Tongue (tissue), 2 donors: ENCODE results near the gene SLC13A4. TPM values are rescaled to one million over a fixed set of nuclear protein-coding genes. Genes with fewer than 3 reads are reported as not detected.
"Not testable (repeated sequence)": the region's sequence is repeated elsewhere in the genome, so short reads cannot be mapped to it uniquely, and the experiment has no call there.

ENCODE experiments used
- DNase-seq: peaks from one replicate; pipeline ENCODE4 v3.0.0-alpha.2; 2015
- total RNA-seq: library from RNA; depleted of rRNA; stranded (reverse); fragments of >200 nt; gene quantifications from one replicate; pipeline ENCODE4 v1.2.3, GENCODE V29; 2014

The SLC13A4 gene
- not detected for total RNA-seq

GRCh38 chr7:135728136-135728669 is at the start of gene SLC13A4:
SLC13A4 (minus strand) TSS chr7:135728186; CDS start chr7:135727496, 690 bp downstream.
- no peak for DNase-seq

- not testable (repeated sequence) for DNase-seq
Measured at GRCh38 chr7:135775915-135776314, 47.9 kb upstream of the SLC13A4 start.

- DNase-seq: no peak
Measured at GRCh38 chr7:135775230-135775629, 47.2 kb upstream of the SLC13A4 start.

GRCh38 chr7:135774284-135774683 is 46.3 kb upstream of the SLC13A4 start:
- peak; percentile 69 for DNase-seq

GRCh38 chr7:135773464-135773863 is 45.5 kb upstream of the SLC13A4 start:
- peak; percentile 71 for DNase-seq

- no peak for DNase-seq
Measured at GRCh38 chr7:135772639-135773222, 44.7 kb upstream of the SLC13A4 start.

- DNase-seq: no peak
Measured at GRCh38 chr7:135771961-135772638, 44.1 kb upstream of the SLC13A4 start.

- no peak for DNase-seq
Measured at GRCh38 chr7:135771051-135771450, 43.1 kb upstream of the SLC13A4 start.

GRCh38 chr7:135770139-135770710 is 42.2 kb upstream of the SLC13A4 start:
- no peak for DNase-seq

GRCh38 chr7:135769005-135769802 is 41.2 kb upstream of the SLC13A4 start:
- DNase-seq: peak; percentile 82

- no peak for DNase-seq
Measured at GRCh38 chr7:135768467-135768866, 40.5 kb upstream of the SLC13A4 start.

GRCh38 chr7:135768064-135768463 is 40.1 kb upstream of the SLC13A4 start:
- no peak for DNase-seq

GRCh38 chr7:135763261-135763660 is 35.3 kb upstream of the SLC13A4 start:
- DNase-seq: no peak

- no peak for DNase-seq
Measured at GRCh38 chr7:135761751-135762488, 33.9 kb upstream of the SLC13A4 start.

GRCh38 chr7:135759532-135759931 is 31.5 kb upstream of the SLC13A4 start:
- DNase-seq: no peak

- no peak for DNase-seq
Measured at GRCh38 chr7:135758531-135758932, 30.5 kb upstream of the SLC13A4 start.

- DNase-seq: no peak
Measured at GRCh38 chr7:135757719-135758411, 29.9 kb upstream of the SLC13A4 start.

GRCh38 chr7:135756191-135756590 is 28.2 kb upstream of the SLC13A4 start:
- no peak for DNase-seq

GRCh38 chr7:135755351-135755753 is 27.4 kb upstream of the SLC13A4 start:
- peak; percentile 77 for DNase-seq

GRCh38 chr7:135753616-135754413 is 25.8 kb upstream of the SLC13A4 start:
- DNase-seq: no peak
